ENCODE data around the gene TUNAR.

TUNAR gene

DNA sequence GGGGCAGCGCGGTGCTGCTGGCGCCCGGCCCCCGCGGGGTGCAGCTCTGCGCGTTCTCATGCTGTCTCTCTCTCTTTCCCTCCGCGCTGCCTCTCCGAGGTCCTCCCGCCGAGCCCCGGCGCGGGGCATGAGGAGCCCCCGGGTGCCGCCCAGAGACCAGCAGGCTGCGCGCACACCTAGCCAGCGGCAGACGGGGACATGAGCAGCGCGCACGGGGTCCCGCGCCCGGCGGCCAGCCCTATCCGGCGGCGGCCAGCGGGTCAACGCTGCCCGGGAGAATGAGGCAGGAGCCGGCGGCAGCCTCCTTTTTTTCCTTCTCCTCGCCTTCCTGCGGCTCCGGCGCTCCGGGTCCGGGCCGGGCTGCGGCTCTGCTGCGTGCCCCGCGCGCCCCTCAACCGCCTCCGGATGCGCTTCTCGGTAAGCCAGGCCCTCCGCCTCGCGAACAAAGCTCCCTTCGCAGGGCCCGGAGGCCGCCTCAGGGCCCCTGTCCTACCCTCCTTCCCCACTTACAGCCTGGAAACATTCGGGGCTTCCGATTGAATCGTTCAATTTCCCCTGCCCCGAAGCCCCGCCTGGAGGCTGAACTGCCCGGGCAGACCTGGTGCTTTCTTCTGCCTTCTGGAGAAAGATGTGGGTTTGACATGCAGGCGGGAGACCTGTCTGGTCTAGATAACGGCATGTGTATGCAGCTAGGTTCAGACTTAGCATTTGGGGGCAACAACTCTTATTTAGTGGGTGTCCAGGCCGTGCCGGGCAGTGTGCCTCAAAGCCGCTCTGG lies at the start of gene TUNAR:
Gene TUNAR, plus strand, starts transcription at position 72 of the 778 bp plus-strand sequence.
- Mint-ChIP-seq H3K4me3 (no peak within 1 kb of the TSS), H3K27ac (no peak within 1 kb of the TSS), H3K36me3 (ENCODE audit: low read depth) (no peaks in the 10 kb centered on the region), H3K4me1 (ENCODE audit: low read depth) (no peaks in the 10 kb centered on the region), H3K9me3 (no peaks in the 10 kb centered on the region), H3K27me3 (ENCODE audit: low read depth) (peaks cover 40% of the 10 kb centered on the region)
- DNase-seq (ENCODE audit: low spot score): no peak

DNA sequence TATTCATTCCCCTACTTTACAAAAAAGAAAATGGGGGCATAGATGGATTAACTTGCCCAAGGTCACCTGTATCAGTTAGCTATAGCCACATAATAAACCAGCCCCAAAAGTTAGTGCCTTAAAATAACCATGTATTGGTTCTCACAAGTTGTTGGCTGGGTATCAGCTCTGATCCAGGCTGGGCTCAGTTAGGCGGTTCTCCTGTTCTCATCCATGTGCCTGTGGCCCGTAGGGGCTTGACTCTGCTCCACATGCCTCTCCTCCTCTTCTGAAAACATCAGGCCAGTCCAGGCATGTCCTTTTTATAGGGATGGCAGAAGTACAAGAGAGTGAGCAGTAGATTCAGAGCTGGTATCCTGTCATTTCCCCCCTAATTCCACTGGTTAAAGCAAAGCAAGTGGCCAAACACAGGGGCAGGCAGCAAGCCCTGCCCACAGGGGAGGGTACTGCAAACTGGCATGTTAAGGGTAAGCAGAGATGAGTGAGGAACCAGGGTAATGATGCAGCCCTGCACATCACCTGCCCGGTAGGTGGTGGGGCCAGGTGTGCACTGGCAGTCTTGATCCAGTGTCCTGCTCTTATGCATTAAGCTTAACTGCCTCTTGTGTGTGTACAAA lies 47.9 kb upstream of the TUNAR start:
- Mint-ChIP-seq H3K36me3 (ENCODE audit: low read depth) (no peaks in the 10 kb centered on the region), H3K4me1 (ENCODE audit: low read depth) (no peaks in the 10 kb centered on the region), H3K27ac (no peak overlapping the region), H3K9me3 (no peaks in the 10 kb centered on the region), H3K4me3 (no peak overlapping the region), H3K27me3 (ENCODE audit: low read depth) (no peaks in the 10 kb centered on the region)
- DNase-seq (ENCODE audit: low spot score): no peak

DNA sequence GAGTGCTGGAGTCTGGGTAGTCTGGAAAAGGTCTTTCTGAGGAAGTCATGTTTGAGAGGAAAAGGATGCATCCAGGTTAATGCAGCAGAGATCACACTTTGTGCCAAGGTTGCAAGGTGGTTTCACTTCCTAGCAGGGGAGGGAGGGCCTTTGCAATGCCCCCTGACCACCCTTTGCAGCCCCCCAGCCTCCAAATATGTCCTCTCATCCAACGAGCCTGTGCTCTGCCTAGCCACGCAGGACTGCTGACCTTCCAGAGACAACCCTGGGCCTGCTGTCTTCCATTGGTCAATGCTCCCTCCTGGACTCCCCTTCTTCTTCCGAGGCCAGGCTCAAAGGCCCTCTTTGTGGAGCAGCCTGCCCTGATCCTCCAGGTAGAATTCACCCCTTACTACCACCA lies 47.3 kb upstream of the TUNAR start:
- DNase-seq (ENCODE audit: low spot score): no peak
- H3K4me3 Mint-ChIP-seq: no peak overlapping the region
- no peak overlapping the region for H3K27ac Mint-ChIP-seq
- H3K36me3 Mint-ChIP-seq (ENCODE audit: low read depth): no peaks in the 10 kb centered on the region
- H3K4me1 Mint-ChIP-seq (ENCODE audit: low read depth): no peaks in the 10 kb centered on the region
- no peaks in the 10 kb centered on the region for H3K27me3 Mint-ChIP-seq (ENCODE audit: low read depth)
- no peaks in the 10 kb centered on the region for H3K9me3 Mint-ChIP-seq

DNA sequence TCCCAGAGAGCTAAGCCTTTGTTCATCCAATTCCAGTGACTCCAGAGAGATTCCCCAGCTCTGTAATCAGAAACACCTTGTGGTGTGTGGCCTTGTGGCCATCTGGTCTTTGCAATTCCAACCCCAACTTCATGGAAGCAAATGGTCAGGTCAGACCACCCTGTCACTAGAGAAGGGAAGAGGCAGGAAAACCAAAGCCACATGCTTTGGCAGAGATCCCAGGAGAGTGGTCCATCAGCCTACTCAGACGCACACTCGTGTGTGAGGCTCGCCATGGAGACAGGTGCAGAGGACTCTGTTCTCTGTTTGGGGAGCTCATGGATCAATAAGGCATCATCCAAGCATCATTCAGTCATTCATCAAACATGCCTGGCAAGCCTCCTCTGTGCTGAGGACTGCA lies 46.2 kb upstream of the TUNAR start:
- DNase-seq (ENCODE audit: low spot score): no peak
- Mint-ChIP-seq H3K27me3 (ENCODE audit: low read depth) (no peaks in the 10 kb centered on the region), H3K36me3 (ENCODE audit: low read depth) (no peaks in the 10 kb centered on the region), H3K9me3 (peaks cover 5% of the 10 kb centered on the region), H3K27ac (no peak overlapping the region), H3K4me1 (ENCODE audit: low read depth) (peaks cover 4% of the 10 kb centered on the region), H3K4me3 (no peak overlapping the region)

DNA sequence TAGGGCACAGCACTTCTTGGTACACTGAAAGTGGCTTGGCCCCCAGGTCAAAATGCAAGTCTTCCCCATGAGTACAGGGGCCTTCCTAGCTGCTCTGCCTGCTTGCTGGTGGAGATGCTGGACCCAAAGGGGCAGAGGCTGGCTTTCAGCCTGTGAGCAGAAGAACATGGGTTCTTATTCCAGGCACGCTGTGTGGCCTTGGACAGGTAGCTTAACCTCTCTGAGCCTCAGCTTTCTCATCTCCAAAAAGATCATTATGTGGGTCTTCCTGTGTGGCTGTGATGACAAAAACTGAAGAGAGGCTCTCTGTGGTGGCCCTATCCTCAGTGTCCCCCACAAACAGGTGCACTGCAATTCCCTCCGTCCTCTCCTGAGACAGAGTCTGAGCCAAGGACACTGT lies 45.6 kb upstream of the TUNAR start:
- Mint-ChIP-seq H3K9me3 (peaks cover 8% of the 10 kb centered on the region), H3K27me3 (ENCODE audit: low read depth) (no peaks in the 10 kb centered on the region), H3K27ac (no peak overlapping the region), H3K4me1 (ENCODE audit: low read depth) (peaks cover 6% of the 10 kb centered on the region), H3K4me3 (no peak overlapping the region), H3K36me3 (ENCODE audit: low read depth) (no peaks in the 10 kb centered on the region)
- DNase-seq (ENCODE audit: low spot score): no peak

DNA sequence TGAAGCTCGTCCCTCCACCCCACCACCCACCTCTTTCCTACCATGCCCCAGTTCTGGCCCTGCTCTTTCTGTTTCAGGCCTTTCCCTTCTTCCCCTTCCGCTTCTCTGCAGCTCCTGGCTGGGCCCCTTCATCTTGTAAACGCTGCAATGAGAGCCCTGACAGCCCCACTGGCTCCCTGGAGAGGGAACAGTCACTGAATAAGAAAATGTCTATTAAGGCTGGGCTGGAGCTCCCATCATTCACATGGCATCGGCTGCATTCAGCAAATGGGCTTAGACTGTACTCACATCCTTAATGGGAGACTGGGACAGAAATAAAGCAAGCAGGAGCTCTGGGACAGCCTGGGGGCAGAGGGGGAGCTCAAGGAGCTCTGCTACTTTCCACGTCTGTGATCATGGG lies 45.2 kb upstream of the TUNAR start:
- no peak overlapping the region for H3K27ac Mint-ChIP-seq
- no peaks in the 10 kb centered on the region for H3K27me3 Mint-ChIP-seq (ENCODE audit: low read depth)
- peaks cover 6% of the 10 kb centered on the region for H3K4me1 Mint-ChIP-seq (ENCODE audit: low read depth)
- H3K9me3 Mint-ChIP-seq: peaks cover 8% of the 10 kb centered on the region
- H3K36me3 Mint-ChIP-seq (ENCODE audit: low read depth): no peaks in the 10 kb centered on the region
- DNase-seq (ENCODE audit: low spot score): no peak
- H3K4me3 Mint-ChIP-seq: no peak overlapping the region

DNA sequence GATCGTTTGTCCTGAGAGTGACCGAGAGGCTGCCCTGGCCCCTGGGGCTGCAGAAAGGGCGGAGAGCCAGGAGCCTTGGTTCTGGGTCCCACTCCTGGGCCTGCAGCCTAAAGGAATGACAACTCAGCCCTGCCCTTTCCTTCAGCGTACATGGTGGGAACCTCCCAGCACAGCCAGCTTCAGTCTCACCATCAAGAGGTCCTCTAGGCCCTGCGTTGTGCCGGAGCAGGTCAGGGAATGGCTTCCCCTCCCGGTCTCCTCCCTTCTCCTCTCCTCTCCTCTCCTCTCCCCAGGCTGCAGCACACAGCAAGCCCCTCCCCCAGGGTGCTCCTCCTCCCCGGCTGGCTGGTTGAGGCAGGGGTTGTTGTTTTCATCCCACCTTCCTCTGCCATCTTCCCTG lies 44.6 kb upstream of the TUNAR start:
- Mint-ChIP-seq H3K36me3 (ENCODE audit: low read depth) (no peaks in the 10 kb centered on the region), H3K27ac (no peak overlapping the region), H3K4me3 (no peak overlapping the region), H3K4me1 (ENCODE audit: low read depth) (peaks cover 6% of the 10 kb centered on the region), H3K27me3 (ENCODE audit: low read depth) (no peaks in the 10 kb centered on the region), H3K9me3 (peaks cover 8% of the 10 kb centered on the region)
- no peak for DNase-seq (ENCODE audit: low spot score)

DNA sequence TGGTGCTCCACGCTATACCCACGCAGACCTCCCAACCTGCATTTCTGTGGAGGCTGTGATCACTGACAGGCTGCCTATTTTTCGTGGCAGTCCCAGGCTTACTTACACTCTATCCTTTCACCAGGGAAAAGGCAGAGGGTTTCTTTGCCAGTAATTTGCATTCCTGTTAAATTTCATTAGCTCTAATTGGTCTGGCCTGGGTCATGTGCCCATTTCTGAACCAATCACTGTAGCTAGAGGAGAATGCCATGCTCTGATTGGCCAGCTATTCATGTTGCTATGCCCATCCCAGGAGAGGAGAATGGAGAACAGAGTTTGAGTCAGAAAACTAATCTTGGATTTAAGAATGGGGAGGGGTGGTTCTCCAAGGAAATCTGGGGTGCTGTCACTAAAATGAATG lies 43.2 kb upstream of the TUNAR start:
- peaks cover 6% of the 10 kb centered on the region for H3K4me1 Mint-ChIP-seq (ENCODE audit: low read depth)
- no peak for DNase-seq (ENCODE audit: low spot score)
- no peaks in the 10 kb centered on the region for H3K27me3 Mint-ChIP-seq (ENCODE audit: low read depth)
- H3K4me3 Mint-ChIP-seq: no peak overlapping the region
- no peaks in the 10 kb centered on the region for H3K36me3 Mint-ChIP-seq (ENCODE audit: low read depth)
- peaks cover 8% of the 10 kb centered on the region for H3K9me3 Mint-ChIP-seq
- H3K27ac Mint-ChIP-seq: no peak overlapping the region

DNA sequence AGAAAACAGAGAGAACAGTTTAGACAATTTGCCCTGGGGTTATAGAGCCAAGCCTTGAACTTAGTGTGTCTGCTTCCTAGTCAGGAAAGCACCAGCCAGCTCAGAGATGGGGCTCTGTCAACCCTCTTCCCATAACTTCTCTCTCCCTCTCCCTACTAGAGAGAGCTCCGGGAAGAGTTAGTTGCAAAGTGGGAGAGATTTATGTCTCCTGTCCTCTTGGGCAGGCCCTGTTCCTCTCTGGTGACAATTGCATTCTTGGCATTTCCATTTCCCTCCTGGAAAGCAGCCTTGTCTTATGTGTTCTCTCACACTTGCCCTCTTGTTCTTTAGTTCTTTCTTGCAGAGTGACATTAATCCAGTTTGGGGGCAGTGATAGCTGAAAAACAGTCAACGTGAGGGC lies 42.1 kb upstream of the TUNAR start:
- Mint-ChIP-seq H3K4me3 (no peak overlapping the region), H3K36me3 (ENCODE audit: low read depth) (no peaks in the 10 kb centered on the region), H3K9me3 (peaks cover 8% of the 10 kb centered on the region), H3K27me3 (ENCODE audit: low read depth) (no peaks in the 10 kb centered on the region), H3K4me1 (ENCODE audit: low read depth) (peaks cover 6% of the 10 kb centered on the region), H3K27ac (no peak overlapping the region)
- no peak for DNase-seq (ENCODE audit: low spot score)

DNA sequence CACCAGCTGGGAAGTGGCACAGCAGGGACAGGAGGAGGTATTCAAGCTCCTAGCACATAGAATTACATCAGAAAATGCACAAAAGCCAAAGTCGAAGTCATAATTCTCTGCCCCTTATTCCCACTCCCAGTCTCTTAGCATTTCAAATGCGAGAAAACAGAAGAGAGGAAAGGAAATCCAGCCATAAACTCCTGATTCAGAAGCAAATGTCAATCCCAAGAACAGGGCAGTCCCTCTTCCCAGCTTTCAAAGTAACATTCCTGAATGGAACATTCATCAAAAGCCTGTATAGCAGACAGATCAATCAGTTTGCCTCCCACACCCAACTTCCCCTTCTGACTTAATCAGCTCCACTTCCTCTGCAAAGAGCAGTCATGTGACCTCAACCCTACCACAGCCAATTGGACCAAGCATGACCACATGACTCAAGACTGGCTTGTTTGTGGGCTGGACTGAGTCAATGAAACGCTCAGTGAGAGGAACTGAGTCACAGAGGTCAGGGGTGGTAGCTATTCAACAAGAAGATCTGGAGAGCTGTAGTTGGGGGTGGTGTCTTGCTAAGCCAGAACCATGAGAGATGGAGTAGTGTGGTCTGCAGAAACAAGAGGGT lies 41.4 kb upstream of the TUNAR start:
- H3K27ac Mint-ChIP-seq: no peak overlapping the region
- no peaks in the 10 kb centered on the region for H3K36me3 Mint-ChIP-seq (ENCODE audit: low read depth)
- H3K27me3 Mint-ChIP-seq (ENCODE audit: low read depth): no peaks in the 10 kb centered on the region
- peaks cover 6% of the 10 kb centered on the region for H3K4me1 Mint-ChIP-seq (ENCODE audit: low read depth)
- no peak overlapping the region for H3K4me3 Mint-ChIP-seq
- no peak for DNase-seq (ENCODE audit: low spot score)
- H3K9me3 Mint-ChIP-seq: peaks cover 8% of the 10 kb centered on the region

DNA sequence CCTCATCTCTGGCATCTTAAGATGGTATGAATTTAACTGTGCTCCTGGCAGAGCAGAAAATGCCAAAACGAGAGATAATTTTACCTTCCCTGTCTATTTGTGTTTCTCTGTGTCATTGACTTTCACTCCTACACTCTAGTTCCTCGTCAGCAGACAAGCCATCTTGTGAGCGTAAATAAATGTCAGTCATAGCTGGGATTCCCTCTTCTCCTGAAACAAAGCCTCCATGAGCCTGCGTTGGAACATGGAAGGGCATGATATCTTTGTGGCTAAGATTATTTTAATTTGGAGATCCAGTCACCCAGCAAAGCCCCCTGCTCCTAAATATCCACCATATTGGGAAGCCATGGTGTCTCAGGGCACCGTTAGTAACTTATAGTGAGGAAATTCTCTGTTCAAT lies 37.8 kb upstream of the TUNAR start:
- no peak for DNase-seq (ENCODE audit: low spot score)
- H3K9me3 Mint-ChIP-seq: peaks cover 8% of the 10 kb centered on the region
- no peak overlapping the region for H3K4me3 Mint-ChIP-seq
- H3K27ac Mint-ChIP-seq: no peak overlapping the region
- H3K4me1 Mint-ChIP-seq (ENCODE audit: low read depth): peaks cover 6% of the 10 kb centered on the region
- H3K36me3 Mint-ChIP-seq (ENCODE audit: low read depth): no peaks in the 10 kb centered on the region
- no peaks in the 10 kb centered on the region for H3K27me3 Mint-ChIP-seq (ENCODE audit: low read depth)

DNA sequence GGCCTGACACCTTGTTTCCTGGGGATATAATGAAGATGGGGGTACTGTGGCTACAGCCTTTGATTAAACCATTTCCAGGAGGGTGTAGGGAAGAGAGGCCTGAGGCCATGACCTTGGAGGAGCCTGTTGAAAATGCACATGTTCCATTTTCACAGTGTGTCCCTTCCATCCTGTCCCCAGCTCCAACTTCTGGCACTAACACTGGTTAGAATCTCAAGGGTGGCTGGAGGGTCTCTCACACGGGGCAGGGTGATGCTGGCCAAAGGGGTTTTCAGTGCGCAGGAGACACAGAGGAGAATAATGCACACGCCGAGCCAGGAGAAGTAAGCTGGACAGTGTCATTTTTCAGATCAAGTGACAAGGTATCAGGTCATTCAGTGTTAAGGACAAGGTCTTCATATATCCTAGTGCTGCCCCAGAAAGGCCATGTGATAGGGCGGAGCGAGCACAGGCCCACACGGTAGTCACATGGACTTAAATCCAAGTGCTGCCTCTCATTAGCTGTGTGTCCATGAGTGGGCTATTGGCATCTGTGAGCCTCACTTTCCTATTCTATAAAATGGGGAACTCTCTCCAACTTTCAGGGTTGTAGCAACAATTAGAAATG lies 36.4 kb upstream of the TUNAR start:
- Mint-ChIP-seq H3K27me3 (ENCODE audit: low read depth) (no peaks in the 10 kb centered on the region), H3K4me3 (no peak overlapping the region), H3K27ac (no peak overlapping the region), H3K36me3 (ENCODE audit: low read depth) (no peaks in the 10 kb centered on the region), H3K9me3 (peaks cover 3% of the 10 kb centered on the region), H3K4me1 (ENCODE audit: low read depth) (peaks cover 3% of the 10 kb centered on the region)
- no peak for DNase-seq (ENCODE audit: low spot score)

DNA sequence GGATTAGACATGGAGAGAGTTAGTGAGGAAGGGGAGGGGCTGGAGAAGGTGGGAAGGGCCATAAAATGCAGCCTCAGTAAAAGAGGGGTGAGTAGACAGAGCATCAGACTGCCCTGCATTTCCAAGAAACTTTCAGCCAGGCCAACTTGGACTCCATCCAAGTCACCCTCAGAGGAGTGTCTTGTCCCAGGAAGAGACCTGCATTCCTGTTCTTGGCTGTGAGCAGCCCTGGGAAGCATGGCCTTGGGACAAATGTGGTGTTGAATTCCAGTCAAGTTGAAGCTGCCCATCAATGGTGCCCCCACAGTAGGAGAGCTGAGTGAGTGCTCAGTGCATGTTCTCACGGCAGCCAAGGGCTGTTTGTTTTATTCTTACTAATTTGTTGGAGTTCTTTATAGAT lies 35.0 kb upstream of the TUNAR start:
- Mint-ChIP-seq H3K27me3 (ENCODE audit: low read depth) (no peaks in the 10 kb centered on the region), H3K4me3 (no peak overlapping the region), H3K27ac (no peak overlapping the region), H3K9me3 (no peaks in the 10 kb centered on the region), H3K36me3 (ENCODE audit: low read depth) (no peaks in the 10 kb centered on the region), H3K4me1 (ENCODE audit: low read depth) (no peaks in the 10 kb centered on the region)
- DNase-seq (ENCODE audit: low spot score): no peak

DNA sequence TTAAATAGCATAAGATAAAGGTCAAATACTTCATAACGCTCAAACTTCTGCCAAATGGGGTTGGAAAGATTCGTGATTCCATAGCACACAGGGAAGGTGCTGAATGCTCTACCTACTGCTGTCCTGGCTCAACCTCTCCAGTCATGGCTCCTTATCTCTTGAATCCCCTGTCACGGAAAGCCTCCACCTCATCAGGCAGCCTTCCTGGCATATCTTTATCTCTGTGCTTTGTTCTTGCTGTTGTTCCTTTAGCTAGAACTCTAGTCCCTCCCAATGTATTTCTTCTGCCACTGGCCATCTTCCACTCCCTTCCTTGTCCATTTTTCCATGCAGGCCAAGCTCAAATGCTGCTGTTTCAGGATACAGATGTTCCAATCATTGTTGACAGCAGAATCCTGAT lies 26.9 kb upstream of the TUNAR start:
- Mint-ChIP-seq H3K36me3 (ENCODE audit: low read depth) (no peaks in the 10 kb centered on the region), H3K27me3 (ENCODE audit: low read depth) (peaks cover 3% of the 10 kb centered on the region), H3K4me3 (no peak overlapping the region), H3K4me1 (ENCODE audit: low read depth) (no peaks in the 10 kb centered on the region), H3K27ac (no peak overlapping the region), H3K9me3 (no peaks in the 10 kb centered on the region)
- DNase-seq (ENCODE audit: low spot score): no peak

All from T-helper 2 cell treated with Interferon-gamma antibody and Interleukin-4, amounts not matched to agents 5 μg/mL and 100 μg/mL, for 36 hours (primary cell).